ENCODE measurements around the gene TEKTIP1.
"Not testable (repeated sequence)": the region's sequence is repeated elsewhere in the genome, so short reads cannot be mapped to it uniquely, and the experiment has no call there.

TEKTIP1 gene

DNA sequence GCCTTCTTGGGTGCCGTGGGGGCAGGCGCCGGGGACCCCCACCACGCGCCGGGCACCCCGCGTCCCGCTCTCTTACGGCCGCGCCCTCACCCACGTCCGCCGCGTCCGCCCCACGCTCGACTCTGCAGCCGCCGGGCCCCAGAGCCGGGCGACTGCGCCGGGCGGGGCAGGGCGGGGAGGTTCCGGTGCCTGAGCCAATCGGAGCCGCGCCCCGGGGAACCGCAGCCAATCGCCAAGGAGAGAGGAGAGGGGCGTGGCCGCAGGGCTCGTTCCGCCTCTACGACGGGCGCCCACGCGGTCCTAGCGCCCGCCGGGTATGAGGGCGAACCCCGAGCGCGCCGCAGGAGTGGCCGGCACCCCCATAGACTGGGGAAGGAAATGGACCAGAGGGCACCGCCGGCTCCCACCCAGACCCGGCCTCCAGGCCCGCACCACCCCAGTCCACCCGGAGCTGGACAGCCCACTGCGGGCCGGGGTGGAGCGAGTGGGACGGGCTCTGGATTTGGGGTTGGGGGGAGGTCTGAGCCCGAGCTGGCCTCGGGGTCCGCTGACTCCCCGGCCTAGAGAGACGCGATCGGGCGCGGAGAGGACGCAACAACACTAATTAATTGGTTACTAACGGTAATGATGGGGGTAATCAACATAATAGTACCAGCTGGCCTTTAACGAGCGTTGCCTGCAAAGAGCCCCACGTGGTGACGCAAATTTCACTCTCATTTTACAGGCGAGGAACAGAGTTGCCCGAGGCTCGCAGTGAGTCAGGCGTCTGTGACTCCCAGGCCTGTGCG is 18.7 kb downstream of the TEKTIP1 start, which contains the start of gene MFSD12:
MFSD12 (minus strand) TSS at position 126 of the 788 bp plus-strand sequence. CDS start 183 bp downstream, outside the sequence.
- peak; percentile 90 to 93 (median 91) for DNase-seq (ENCODE audit: low read depth in 3 of 3)

DNA sequence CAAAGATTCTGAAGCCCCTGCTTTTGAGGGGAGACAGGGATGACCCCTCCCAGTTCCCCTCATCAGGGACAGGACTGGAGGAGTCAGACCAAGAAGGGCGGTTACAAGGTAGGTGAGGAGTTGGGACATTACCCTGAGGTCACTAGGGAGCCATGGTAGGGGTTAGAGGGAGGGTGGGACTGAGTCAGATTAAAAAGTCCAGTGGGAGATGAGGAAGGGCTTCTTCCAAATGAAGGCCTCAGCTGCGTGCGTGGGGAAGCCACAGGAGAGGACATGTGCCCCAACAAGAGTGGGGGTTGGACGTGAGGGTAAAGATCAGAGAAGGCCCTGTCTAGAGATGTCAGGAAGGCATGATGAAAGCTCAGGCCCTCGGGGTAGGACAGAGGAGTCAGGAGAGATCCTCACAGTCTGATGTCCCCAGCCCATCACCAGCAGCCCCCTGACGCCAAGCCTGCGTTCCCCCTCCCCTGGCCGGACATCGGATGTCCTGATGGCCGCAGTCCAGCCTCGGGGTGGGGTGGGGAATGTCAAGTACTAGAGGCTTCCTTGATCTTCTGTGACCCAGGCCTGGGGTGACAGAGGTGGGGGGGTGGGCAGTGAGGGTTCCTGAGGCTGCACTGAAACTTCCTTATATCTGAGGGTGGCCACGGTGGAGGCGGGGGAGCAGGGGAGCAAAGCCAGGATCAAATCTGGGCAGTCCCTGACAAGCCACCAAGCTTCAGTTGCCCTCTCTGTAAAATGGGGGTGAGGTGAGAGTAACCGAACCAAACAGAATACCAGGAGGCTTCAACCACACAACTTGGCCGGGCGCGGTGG is 24.9 kb downstream of the TEKTIP1 start:
- no peak for DNase-seq (ENCODE audit: low read depth in 3 of 3)

DNA sequence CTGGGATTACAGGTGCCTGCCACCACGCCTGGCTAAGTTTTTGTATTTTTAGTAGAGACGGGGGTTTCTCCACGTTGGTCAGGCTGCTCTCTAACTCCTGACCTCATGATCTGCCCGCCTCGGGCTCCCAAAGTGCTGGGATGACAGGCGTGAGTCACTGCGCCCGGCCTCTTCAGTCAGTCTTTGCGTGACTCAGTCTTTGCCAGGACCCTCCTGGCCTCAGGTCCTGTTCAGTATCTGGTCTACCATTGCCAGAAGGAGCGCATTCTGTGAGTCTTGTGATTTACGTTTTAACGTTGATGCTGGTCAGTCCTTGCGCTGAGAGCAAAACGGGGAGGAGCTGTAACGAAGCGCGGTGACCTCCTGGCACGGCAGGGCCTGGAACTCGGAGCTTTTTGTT is 26.2 kb downstream of the TEKTIP1 start:
- no peak for DNase-seq (ENCODE audit: low read depth in 3 of 3)

DNA sequence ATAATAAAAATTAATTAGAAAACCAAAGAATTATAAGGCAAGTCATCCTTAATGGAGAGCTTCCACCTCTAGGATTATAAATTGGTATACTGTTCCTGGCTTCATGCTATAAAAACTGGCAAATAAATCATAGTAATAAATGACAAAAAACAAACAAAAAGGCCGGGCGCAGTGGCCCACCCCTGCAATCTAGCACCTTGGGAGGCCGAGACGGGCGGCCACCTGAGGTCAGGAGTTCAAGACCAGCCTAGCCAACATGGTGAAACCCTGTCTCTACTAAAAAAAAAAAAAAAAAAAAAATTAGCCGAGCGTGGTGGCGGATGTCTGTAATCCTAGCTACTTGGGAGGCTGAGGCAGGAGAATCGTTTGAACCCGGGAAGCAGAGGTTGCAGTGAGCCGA is 31.1 kb downstream of the TEKTIP1 start:
- not testable (repeated sequence) for DNase-seq (ENCODE audit: low read depth in 3 of 3)

DNA sequence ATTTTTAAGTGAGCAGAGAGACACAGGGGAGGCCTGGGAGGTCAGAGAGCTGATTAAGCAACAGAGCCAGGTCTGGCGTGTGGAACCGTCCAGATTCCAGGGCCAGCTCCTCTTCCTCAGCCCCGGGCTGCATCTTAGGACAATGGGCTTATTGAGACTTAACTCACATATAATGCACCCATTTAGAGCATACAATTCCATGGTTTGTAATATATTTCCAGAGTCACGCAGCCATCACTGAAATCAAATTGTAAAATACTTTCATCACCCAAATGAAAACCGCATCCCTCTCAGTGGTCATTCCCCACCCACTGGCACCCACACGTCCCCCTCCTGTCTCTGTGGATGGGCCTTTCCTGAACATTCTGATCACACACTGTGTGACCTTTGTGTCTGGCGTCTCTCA is 31.6 kb downstream of the TEKTIP1 start:
- DNase-seq (ENCODE audit: low read depth in 3 of 3), result no peak

GRCh38 chr19:3572132-3572854 is 33.3 kb downstream of the TEKTIP1 start:
- peak; percentile 95 to 99 (median 99) for DNase-seq (ENCODE audit: low read depth in 3 of 3)

DNA sequence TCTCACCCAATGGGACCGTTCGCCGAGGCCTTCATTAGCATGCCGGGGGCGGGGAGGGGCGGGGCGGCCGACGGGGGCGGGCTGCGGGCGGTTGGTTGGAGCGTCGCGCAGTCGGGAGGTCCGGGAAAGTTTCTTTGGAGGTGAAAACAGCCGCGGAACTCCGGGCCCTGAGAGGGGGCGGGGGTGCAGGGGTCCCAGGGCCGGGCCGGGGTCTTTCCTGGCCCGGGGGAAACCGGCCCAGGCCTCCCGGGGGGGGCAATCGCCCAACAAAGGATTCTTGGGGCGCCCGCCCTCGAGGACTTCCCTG is 33.8 kb downstream of the TEKTIP1 start, which contains the start of gene HMG20B:
HMG20B (plus strand) TSS at position 90 of the 307 bp plus-strand sequence. CDS start 366 bp downstream, outside the sequence.
- DNase-seq (ENCODE audit: low read depth in 3 of 3), result no peak

- no peak for DNase-seq (ENCODE audit: low read depth in 3 of 3)
Observed at GRCh38 chr19:3573162-3573857, 34.3 kb downstream of the TEKTIP1 start.

DNA sequence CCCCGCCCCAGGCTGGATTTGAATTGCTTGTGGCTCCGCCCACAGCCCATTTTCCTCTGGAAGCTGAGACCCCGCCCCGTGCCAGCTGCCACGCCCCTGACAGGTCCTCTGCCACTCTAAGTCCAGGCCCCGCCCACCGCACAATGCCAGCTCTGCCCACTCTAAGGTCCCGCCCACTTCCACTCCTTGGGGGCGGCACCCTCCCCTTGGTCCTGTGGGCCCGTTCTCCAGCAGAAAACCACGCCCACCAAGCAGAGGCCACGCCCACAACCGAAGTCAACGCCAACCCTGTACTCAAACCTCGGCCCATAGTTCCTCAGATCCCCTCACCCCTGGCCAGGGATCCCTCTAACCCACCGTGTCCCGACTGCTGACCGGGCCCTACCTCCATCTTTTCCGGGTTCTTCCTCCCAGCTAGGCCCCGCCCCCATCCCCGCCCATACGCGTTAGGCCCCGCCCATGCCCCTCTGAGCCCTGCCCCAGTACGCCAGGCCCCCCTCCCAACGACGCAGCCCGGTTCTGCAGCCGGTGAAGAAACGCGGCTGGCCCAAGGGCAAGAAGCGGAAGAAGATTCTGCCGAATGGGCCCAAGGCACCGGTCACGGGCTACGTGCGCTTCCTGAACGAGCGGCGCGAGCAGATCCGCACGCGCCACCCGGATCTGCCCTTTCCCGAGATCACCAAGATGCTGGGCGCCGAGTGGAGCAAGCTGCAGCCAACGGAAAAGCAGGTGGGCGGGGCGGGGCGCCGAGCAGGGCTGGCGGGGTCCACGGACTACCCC is 35.1 kb downstream of the TEKTIP1 start:
- DNase-seq (ENCODE audit: low read depth in 3 of 3), result peak; percentile 62 to 65 (median 64)

DNA sequence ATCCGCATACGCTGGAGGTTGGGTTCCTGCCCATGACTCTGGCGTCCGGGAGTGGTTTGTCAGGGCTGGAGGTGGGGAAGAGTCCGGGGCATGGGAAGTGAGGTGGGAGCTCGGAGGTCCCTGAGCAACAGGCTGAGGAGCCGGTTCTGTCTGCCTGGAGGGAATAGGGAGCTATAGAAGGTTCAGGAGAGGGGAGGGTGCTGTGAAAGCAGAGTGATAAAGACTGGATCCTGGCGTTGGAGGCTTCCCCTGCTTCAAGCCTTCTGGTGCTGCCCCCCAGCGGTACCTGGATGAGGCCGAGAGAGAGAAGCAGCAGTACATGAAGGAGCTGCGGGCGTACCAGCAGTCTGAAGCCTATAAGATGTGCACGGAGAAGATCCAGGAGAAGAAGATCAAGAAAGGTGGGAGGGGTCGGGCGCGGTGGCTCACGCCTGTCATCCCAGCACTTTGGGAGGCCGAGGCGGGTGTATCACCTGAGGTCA is 36.3 kb downstream of the TEKTIP1 start:
- no peak for DNase-seq (ENCODE audit: low read depth in 3 of 3)

- no peak for DNase-seq (ENCODE audit: low read depth in 3 of 3)
Observed at GRCh38 chr19:3575949-3576673, 37.1 kb downstream of the TEKTIP1 start.

- no peak for DNase-seq (ENCODE audit: low read depth in 3 of 3)
Observed at GRCh38 chr19:3576696-3577443, 37.9 kb downstream of the TEKTIP1 start.

DNA sequence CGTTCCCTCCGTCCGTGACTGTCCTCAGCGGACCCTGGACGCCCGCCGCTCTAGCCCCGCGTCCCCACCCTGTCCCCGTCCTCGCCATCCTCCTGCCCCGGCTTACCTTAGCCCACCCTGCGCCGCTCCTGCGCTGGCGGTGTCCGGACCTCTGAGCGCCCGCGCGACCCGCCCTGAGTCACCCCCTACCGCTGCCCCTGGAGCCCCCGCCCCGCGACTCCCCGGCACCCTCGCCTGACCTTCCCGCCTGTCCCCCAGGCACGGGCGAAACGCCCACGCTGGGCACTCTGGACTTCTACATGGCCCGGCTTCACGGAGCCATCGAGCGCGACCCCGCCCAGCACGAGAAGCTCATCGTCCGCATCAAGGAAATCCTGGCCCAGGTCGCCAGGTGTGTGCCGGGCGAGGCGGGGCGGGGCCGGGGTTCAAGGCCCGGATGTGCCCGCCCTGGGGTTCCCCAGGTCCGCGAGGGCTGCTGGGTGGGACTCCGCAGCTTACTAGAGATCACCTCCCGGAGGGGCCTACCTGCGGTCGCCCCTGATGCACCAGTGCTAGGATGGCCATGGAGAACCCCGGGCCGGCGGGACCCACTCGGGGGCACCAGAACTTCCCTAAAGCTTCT is 38.9 kb downstream of the TEKTIP1 start:
- no peak for DNase-seq (ENCODE audit: low read depth in 3 of 3)

DNA sequence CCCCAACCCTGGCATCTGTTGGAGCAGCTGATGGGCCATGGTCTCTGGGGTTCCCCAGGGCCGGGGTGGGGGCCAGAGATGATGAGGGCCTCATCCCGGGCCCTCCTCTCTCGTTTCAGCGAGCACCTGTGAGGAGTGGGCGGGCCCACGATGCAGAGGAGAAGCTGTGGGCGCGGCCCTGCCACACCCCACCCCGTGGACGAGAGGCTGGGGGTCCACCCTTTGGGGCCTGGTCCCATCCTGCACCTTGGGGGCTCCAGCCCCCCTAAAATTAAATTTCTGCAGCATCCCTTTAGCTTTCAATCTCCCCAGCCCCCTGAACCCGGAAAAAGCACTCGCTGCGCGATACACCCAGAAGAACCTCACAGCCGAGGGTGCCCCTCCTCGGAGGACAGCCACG is 39.4 kb downstream of the TEKTIP1 start:
- no peak for DNase-seq (ENCODE audit: low read depth in 3 of 3)

DNA sequence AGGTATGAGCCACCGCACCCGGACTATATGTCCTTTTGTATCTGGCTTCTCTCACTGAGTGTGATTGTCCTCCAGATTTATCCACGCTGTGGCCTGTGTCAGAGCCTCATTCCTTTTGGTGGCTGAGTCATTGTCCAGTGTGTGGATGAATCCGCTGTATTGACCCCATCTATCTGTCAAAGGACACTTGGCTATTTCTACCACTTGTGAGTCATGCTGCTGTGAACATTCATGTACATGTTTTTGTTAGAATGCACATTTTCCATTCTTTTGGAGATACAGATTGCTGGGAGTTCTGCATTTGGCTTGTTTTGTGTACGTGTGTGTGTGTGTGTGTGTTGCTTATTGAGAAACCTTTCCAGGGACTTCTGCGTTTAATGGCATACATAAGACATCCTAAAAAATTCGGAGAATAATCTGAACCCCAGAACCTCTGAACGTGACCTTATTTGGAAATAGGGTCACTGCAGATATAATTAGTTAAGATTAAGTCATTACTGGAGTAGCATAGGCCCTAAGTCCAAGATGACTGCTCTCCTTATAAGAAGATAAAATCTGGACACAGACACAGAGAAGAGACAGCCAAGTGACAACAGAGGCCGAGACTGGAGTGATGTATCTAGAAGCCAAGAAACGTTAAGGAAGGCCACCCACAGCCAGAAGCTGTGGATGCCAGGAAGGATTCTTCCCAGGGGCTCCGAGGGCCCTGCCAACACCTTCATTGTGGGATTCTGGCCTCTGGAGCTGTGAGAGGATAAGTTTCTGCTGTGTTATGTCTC is 41.4 kb downstream of the TEKTIP1 start:
- DNase-seq (ENCODE audit: low read depth in 3 of 3), result no peak

- DNase-seq (ENCODE audit: low read depth in 3 of 3), result not testable (repeated sequence)
Observed at GRCh38 chr19:3581792-3582191, 42.8 kb downstream of the TEKTIP1 start.

DNA sequence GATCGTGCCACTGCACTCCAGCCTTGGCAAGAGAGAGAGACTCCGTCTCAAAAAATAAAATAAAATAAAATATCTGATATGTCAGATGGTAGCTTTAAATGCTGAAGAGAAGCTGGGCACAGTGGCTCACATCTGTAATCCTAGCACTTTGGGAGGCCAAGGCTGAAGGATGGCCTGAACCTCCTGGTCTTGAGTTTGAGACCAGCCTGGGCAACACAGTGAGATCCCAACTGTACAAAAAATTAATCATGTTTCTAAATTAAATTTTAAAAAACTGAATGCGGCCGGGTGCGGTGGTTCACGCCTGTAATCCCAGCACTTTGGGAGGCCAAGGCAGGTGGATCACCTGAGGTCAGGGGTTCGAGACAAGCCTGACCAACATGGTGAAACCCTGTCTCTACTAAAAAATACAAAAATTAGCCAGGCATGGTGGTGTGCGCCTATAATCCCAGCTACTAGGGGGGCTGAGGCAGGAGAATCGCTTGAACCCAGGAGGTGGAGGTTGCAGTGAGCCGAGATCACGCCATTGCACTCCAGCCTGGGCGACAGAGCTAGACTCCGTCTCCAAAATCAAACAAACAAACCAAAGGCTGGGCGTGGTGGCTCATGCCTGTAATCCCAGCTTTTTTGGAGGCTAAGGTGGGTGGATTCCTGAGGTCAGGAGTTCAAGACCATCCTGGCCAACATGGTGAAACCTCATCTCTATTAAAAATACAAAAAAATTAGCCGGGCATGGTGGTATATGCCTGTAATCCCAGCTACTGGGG is 45.2 kb downstream of the TEKTIP1 start:
- DNase-seq (ENCODE audit: low read depth in 3 of 3), result not testable (repeated sequence)

Measured in stimulated activated CD4-positive, alpha-beta T cell treated with anti-CD3 and anti-CD28 coated beads, TNF-alpha, amount 100 ng/mL, for 4 hours (primary cell).